OCI-LY3 (cell line): ENCODE data around the gene EIF2B5.

Experiments used
- EZH2phosphoT487 ChIP-seq: fragments of 200-600 bp; shearing (Covaris generic); IDR thresholded peaks from 2 replicates; pipeline ENCODE4 v1.6.1; 2018; ENCODE audit warnings: antibody characterized with exemption, mixed run types, low read depth
- TF ChIP-seq, protein P1 (sequence below): fragments of 200-600, 300-600 bp; sonication (generic); IDR thresholded peaks from 2 replicates; pipeline ENCODE4 v1.5.1; 2014; ENCODE audit warnings: antibody characterized with exemption, low read length, low read depth

DNA sequence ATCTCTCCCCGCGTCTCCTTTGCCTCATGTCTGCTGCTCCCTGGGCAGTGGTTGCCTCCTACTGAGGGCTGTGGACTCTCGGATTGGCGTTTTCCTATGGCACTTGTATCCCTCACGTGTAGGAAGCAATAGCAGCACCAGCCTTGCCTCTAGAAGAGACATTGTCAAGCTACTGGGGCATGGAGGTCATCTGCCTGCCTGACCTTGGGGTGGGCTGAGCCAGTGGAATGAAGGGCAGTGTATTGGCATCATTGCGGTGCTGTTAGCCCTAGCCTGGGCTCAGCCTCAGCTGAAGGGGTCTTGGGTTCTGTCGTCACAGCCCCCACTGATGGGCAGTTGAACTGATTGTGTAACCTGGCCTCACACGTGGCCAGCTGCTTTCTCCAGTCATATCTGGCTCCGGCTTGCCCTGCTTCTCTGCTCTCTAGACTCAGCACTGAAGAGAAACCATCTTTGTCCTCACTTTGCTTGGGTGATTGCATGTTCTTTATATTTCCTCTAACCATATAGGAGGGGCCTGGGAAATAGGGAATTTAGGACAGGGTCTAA lies 58.9 kb downstream of the EIF2B5 start:
- TF ChIP-seq, protein P1, sequence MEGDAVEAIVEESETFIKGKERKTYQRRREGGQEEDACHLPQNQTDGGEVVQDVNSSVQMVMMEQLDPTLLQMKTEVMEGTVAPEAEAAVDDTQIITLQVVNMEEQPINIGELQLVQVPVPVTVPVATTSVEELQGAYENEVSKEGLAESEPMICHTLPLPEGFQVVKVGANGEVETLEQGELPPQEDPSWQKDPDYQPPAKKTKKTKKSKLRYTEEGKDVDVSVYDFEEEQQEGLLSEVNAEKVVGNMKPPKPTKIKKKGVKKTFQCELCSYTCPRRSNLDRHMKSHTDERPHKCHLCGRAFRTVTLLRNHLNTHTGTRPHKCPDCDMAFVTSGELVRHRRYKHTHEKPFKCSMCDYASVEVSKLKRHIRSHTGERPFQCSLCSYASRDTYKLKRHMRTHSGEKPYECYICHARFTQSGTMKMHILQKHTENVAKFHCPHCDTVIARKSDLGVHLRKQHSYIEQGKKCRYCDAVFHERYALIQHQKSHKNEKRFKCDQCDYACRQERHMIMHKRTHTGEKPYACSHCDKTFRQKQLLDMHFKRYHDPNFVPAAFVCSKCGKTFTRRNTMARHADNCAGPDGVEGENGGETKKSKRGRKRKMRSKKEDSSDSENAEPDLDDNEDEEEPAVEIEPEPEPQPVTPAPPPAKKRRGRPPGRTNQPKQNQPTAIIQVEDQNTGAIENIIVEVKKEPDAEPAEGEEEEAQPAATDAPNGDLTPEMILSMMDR: no peak
- no peak for TF ChIP-seq EZH2phosphoT487
